ENCODE results near the gene PAK5.

Gene PAK5

DNA sequence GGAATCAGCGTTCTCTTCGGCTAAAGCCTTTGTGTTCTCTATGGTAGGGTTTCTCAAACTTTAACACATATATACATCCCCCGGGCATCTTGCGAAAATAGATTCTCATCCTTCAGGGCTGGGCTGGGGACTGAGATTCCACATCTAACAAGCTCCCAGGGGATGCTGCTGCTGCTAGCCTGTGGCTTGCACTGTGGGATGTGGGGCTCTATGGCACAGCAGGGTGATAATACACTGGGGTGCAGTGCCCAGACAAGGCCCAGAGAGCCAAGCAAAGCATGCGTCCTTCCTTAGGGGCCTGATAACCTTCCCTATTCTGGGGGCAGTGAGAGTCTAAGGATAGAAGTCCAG is 222.4 kb downstream of the PAK5 start:
- DNase-seq (ENCODE audit: low spot score): no peak

DNA sequence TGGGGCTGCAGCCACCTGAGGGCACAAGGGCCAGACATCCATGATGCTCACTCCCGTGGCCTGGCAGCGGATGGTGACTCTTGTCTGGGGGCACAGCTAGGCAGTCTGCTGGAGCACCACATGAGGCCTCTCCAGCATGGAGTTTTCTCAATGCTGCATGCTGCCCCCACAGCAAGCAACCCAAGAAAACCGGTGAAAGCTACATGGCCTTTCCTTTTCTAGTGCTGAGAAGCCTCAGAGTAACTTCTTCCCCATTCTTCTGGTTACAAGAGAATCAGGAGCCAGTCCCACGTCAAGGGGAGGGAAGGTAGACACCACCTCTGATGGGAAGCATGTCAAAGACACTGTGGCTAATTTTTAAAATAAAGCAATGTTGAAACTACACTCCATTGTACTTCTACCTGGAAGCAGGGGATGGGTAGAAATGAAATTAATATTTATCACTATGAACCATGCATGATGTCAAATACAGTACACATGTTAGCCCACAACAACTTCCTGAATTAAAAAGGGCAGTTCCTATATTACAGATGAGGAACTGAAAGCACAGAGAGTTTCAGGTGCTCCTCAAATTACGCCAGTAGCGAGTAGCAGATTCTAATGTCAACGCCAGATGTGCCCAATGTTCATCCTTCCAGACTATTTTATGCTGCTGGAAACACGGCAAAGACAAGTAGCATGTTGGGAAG is 223.0 kb downstream of the PAK5 start:
- no peak for DNase-seq (ENCODE audit: low spot score)

DNA sequence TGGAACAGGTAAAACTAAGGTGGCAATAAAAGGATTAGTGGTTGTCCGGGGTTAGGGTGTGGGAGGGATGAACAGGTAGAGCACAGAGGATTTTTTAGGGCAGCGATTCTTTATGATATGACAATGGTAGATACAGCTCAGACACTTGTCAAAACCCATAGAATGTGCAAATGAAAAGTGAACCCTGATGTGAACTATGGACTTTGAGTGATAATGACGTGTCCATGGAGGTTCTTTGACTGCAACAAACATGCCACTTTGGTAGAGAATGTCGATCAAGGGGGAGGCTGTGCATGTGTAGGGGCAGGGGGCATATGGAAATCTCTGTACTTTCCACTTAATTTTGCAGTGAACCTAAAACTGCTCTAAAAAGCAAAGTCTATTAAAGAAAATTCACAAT is 223.8 kb downstream of the PAK5 start:
- DNase-seq (ENCODE audit: low spot score): no peak

DNA sequence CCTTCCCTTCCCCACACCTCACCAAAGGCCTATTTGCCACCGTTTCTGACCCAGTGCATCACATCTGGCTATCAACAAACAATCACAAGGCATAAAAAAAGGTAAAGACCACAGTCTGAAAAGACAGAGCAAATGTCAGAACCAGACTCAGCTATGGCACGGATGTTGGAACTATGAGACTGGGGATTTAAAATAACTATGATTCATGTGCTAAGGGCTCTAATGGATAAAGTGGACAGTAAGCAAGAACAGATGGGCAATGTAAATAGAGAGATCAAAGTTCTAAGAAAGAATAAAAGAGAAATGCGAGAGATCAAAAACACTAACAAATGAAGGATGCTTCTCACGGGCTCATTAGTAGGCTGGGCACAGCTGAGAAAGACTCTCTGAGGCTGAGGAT is 225.0 kb downstream of the PAK5 start:
- no peak for DNase-seq (ENCODE audit: low spot score)

DNA sequence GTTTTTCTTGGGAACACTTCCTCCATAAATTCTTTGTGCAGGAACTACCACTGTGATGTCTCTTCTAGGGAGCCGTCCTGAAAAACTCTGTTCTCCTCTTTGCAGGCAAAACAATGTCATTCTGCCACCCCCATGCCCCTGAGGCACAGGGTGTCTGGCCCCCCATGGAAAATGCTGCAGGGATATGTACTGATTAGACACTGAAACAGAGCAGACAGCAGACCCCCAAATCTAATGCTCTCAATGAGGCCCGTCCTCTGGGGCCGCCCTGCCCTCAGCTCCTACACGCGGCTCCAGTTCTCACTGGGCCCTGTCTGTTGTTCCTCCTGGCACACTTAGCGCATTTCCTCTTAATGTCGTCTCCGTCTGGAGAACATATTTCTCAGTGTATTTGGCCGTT is 227.0 kb downstream of the PAK5 start:
- DNase-seq (ENCODE audit: low spot score): no peak

DNA sequence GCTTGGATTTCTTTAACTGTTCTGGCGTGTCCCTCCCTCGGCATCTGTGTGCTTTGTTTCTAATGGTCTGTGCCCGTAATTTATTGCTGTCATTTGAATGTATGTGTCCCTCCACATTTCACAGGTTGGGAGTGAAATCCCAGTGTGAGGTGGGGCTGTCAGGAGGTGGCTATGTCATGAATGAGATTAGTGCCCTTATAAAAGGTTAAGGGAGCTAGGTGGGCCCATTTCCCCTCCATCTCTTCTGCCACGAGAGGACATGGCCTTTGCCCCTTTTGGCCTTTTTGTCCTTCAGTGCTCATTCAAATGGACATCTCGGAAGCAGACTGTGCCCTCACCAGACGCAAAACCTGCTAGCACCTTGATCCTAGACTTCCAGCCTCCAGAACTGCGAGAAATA is 228.2 kb downstream of the PAK5 start:
- no peak for DNase-seq (ENCODE audit: low spot score)

DNA sequence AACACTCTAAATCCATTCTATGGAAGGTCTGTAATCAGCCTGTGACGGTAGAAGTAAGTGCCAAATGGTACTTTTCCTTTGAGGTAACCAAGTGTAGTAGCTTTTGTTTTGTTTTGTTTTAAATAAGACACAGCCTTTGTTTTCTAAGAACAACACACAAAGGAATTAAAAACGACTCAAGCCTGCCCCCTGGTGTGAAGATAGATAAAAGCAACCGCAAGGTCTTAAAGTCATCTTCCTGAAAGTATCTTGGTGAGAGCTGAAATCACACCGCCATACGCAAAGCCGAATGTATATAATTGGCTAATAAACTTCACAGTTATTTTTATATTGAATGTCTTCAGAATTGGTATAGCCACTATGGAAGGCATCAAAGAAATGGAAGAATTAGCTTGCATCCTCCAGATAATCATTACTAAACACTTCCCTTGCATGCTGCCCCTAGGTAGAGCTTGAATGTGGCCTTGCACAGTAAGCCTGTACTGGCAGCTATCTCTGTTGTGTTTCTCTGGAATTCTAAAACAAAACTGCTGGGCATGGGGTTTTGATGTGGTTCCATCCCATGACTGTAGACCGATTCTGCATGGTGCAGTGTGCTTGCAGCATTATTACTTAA is 228.9 kb downstream of the PAK5 start:
- DNase-seq (ENCODE audit: low spot score): no peak

DNA sequence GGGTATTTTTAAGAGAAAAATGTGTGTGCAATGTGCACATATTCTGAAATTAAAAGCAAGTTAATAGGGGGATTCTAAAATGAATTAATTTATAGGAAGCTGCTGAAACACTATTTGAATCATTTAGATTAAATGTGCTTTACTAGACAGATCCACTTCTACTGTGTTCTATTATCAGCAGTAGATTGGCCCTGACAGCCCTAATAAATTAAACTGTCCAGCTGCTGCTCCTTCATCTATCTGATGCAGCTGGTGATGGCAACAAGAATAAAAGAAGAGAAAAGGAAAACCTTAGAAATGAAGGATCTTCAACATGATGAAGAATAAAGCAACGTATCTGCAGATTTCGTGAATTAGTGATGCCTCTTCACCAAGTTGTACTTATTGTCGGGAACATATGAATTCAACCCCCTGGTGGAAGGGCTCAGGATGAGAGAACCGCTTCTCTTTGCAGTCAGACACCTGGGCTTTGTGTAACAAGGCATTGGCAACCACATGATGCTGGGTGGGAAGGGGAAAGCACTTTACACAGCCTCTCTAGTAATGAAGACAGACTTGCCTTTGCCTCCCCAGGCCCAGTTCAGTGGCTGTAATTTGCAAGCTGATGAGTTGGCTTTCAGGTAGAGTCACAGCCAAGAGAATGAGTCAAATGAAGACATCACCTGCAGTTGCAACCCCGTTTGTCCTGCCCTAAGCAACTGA is 230.1 kb downstream of the PAK5 start:
- no peak for DNase-seq (ENCODE audit: low spot score)

DNA sequence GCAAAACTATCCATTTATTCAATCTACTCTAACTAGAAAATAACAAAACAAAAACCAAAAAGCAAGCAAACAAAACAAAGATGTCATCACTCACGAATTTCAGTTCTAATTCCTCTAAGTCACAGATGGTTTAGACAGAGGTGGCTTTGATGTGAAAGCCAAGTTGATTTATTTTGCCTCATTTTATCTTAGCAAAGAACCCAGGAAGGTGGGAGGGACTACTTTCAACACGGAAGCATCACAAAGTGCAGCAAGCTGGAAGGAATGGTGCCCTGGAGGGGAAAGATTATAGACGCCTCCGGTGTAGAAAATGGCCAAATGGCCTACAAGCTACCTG is 236.1 kb downstream of the PAK5 start:
- DNase-seq (ENCODE audit: low spot score): no peak

DNA sequence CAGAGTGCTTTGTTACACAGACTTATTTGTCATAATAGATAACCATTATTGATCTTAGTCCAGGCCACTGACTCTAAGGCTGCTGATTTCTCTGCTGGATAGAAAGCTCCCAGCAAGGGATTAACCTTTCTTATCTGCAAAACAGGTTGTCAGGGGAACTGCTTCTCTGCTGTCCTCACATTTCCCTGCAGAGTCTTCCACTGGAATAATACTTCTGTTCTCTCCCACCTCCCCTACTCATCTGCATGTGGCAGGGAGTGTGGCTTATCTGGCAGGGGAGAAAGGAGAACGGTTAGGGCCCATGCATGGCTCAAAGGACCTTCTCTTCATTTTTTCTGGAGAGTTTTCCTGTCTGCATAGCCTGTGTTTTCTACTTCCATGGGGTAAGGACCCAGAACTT is 238.3 kb downstream of the PAK5 start:
- DNase-seq (ENCODE audit: low spot score): peak; percentile 40

DNA sequence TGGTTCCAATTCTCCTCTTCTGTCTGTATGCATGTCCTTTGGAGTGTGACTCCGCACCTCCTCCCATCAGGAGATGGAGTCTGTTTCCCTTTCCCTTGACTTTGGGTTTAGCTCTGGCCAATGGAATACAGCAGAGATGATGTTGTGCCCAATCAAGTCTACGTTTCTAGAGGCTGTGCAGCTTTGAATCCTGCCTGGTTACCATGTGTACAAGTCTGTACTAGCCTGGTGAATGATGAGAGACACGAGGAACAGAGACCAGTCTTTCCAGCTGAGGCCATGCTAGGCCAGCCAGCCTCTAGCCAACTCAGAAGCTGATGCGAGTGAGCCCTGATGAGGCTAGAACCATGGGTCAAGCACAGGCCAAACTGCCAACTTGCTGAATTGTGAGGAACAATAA is 241.3 kb downstream of the PAK5 start:
- DNase-seq (ENCODE audit: low spot score): no peak

DNA sequence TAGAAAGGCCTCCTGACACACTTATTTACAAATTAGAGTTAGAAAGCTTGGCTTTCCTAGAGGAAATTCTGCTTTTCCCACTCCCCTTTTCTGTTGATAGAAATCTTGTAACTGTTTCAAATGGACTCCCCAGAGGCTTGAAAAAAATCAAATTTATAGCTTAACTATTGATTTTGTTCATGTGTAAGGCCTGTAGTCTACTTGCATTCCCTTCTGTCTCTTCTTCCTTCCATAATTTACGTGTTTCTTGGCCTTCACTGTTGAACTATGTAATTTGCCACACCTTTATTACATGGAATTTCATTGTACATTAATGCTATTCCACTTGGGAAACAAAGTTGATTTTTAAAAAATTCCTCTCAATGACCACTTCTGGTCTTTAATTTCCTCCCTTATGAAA is 243.1 kb downstream of the PAK5 start:
- no peak for DNase-seq (ENCODE audit: low spot score)

DNA sequence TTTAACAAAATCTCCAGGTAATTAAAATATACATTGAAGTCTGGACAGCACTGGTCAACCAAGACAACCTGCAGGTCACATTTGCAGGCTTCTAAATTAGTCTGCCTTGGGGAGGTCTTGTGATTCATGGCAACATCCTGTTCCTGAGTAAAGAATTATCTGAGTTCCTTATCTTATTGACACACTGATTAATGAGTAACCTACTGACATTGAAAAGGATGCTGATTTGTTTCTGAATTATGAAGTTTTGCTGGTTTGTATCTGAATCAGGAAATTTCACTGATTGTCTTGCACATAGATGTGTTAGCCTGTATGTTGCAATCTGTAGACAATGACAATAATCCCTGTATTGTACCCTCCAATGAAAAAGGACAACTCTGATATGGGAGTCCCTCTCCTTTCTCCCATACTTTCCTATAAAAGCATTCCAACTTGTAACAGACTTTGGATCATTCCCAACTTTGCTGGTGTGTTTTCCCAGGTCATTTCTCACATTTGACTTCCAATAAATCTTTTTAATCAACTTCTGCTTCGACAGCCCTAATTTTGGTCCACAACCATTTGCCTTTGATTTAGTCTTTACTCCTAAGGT is 244.5 kb downstream of the PAK5 start:
- DNase-seq (ENCODE audit: low spot score): peak; percentile 45

DNA sequence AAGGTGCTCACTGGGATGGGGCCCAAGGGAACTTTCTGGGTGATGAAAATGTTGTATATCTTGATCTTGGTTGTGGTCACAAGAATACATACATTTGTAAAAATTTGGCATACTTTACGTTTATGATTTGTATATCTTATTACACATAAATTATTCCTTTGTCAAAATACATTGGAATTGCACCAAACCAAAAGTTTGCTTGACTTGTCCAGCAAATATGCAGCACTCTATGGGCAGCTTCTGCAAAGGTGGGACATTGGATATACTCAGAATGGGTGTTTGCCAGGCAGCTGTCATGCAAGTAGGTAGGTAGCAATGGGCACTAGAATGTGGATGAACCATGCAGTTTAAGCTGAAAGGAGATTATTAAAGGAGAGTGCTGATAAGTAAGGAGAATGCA is 246.5 kb downstream of the PAK5 start:
- DNase-seq (ENCODE audit: low spot score): no peak

DNA sequence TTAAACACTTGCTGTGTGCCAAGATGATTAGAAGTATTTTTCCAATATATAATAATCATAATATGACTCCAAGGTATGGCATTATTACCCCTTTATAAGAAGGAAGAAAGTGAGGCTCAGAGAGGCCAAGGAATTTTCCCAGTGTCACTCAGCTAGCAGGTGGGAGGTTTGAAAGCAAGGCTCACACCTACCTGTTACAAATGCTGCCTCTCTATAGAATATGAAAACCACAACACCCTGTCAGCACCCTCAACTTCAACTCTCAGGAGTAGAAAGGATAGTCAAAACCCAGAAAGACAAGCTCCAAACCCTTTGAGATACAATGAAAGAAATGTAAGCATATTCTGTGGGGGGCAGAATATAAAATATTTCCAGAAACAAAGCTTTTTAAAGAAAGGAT is 247.8 kb downstream of the PAK5 start:
- no peak for DNase-seq (ENCODE audit: low spot score)

DNA sequence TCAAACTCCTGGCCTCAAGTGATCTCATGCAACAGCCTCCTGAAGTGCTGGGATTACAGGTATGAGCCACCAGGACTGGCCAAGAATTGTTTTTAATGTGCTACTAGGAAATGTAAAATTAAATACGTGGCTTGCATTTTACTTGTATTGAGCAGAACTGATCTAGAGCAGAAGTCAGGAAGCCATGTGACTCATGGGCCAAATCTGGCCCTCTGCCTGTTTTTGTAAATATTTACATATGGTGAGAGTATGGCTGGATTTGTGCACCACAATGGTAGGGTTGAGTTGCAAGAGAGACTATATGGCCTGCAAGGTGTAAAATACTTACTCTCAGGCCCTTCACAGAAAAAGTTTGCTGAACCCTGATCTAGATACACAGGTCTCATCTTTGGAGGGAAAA is 248.7 kb downstream of the PAK5 start:
- no peak for DNase-seq (ENCODE audit: low spot score)

DNA sequence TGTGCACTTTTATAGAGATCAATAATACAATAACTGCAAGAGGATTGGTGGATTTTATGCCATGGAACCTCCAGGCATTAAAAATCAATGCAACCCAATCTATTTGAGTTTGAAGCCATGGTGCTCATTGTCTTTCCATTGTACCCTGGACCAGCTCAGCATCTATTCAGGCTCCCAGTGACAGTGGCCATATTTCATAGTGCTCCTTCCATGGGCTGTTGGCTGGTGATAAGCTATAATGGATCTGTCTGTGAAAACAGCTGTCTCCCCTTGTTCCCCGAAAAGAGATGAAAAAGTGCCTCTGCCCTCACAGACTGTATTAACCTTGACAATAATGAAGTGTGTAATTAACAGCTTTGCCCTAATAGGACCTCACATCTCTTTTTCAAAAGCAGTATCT is 250.2 kb downstream of the PAK5 start:
- no peak for DNase-seq (ENCODE audit: low spot score)

DNA sequence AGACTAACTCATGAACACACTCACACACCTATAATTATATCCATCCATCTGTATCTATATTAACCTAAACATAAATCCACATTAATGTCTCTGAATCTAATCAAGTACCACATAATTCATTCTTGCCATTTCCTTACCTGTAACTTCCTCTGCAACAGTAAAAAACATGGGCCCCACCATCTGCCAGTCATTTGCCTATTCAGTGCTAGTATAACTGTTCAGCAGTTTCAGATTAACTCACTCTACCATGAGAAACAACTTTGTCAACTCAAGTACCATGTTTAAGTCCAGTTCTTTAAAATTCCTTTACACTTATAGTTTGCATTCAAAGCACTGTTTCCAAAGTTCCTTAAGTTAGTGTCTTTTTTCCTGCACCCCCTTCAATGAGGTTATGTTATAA is 255.7 kb downstream of the PAK5 start:
- no peak for DNase-seq (ENCODE audit: low spot score)

DNA sequence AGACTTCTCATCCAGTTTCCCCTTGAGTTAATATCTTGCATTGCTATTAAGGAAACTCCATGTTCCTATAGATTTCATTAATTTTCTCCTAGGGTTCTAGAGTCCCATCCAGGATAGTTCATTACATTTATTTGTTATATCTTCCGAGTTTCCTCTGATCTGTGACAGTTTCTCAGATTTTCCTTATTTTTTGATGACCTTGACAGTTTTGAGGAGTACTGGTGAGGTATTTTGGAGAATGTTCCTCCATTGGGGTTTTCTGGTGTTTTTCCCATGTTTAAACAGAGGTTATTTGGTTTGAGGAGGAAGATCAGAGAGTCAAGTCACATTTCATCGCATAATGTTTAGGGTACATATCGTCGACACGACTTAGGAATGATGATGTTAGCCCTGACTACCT is 256.7 kb downstream of the PAK5 start:
- DNase-seq (ENCODE audit: low spot score): no peak

DNA sequence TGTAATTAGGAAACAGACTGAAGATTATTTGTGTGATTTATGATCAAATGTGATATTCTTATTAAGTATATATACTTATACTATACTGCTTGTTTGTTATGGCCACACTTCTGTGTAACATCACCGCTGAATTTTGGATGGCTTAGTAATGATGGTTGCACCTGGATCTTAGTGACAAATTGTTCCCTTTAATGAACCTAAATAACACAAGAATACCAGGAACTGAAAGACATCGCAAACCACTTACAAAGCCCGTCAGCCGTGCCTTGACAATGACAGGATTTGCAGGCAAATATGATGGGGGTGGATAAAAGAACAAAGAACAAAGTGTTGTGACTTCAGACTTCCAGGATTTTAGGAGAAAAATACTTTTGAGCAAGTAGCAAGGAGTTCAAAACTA is 257.4 kb downstream of the PAK5 start:
- DNase-seq (ENCODE audit: low spot score): no peak

DNA sequence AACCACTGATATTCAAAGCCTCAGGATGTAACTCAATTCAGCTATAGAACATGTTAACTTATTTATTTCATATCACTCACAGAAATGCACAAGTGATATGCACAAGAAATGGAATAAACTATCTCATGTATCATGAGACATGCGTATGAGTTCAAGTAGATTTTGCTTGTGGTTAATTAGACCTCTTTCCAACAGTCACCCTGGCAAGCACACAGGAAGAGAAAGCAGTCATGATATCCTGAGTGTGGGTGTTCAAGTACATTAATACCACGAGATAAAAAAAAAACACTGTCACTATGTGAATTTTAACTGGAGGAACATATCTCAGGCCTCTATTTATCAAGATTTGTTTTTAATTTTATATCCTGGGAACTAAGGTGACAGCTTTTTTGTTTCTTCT is 260.3 kb downstream of the PAK5 start:
- DNase-seq (ENCODE audit: low spot score): no peak

DNA sequence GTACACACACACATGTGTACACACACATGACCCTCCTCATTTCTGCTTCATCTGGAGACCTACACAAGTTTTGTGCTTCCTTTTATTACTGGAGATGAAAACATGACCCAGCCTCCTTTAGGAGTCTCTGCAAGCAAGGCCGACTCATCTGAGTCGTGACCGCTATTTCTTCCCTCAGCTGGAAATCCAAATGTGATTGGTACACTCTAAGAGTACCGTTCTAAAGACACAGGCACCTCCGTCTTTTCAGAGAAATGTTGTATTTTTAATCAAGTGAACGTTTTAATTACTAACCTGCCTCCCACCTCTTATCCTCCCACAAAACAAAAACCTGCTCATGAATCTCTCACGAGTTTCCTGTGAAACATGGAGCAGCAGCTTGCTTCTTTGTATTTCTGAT is 261.5 kb downstream of the PAK5 start:
- DNase-seq (ENCODE audit: low spot score): no peak

DNA sequence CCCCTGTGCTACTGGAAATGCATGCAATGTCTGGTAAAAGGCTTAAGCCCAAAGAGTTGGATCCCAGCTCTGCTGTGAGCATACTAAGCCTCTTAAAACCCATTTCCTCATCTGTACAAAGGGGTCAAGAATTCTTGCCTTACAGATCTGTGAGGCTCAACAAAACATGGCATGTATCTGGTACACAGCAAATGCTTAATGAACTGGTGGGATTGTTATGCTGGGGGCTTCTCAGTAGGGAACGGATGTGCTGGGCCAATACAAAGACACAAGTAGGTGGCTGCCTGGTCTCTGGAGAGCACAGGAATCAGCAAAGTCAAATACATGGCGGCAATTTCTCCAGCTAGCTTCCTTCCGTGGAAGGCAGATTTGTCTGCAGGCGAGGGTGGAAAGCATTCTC is 262.2 kb downstream of the PAK5 start:
- no peak for DNase-seq (ENCODE audit: low spot score)

DNA sequence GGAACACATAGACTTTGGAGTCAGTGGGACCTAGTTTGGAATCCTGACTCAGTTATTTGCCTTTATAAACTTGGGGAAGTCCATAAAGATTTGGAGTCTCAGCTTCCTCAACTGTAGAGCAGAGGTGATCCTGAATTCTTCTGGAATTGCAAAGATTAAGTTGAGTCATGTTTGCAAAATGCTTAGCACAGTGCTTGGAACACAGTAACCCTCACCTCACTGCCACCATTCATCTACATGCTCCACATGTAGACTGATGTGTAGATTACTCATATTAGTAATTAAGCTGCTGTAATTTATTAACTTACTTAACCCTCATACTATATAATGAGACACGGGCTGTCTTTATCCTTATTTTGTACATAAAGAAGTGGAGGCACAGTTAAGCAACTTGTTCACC is 263.0 kb downstream of the PAK5 start:
- no peak for DNase-seq (ENCODE audit: low spot score)
